Hepatocyte (in vitro differentiated cells): ENCODE results near the gene SLC19A2. TPM values are rescaled to one million over a fixed set of nuclear protein-coding genes. Genes with fewer than 3 reads are reported as not detected.

Experiments used
- DNase-seq: peaks from one replicate; pipeline ENCODE4 v3.0.0-alpha.2; 2016; ENCODE audit warnings: low spot score
- H2AFZ ChIP-seq: fragments of 200-600 bp; sonication (generic); 2 replicates; pipeline ENCODE4 v1.6.0; 2016; ENCODE audit warnings: antibody characterized with exemption, mild to moderate bottlenecking
- H3K27ac ChIP-seq: fragments of 200-600 bp; sonication (generic); 2 replicates; pipeline ENCODE4 v1.5.1; 2016; ENCODE audit warnings: mild to moderate bottlenecking
- H3K27me3 ChIP-seq: fragments of 200-600 bp; sonication (generic); 2 replicates; pipeline ENCODE4 v1.6.1; 2016
- H3K36me3 ChIP-seq: fragments of 200-600 bp; sonication (generic); replicated peaks from 2 replicates; pipeline ENCODE4 v1.5.1; 2016; ENCODE audit warnings: low read depth; ENCODE audit not compliant: insufficient read depth
- H3K4me1 ChIP-seq: fragments of 200-600 bp; sonication (generic); 2 replicates; pipeline ENCODE4 v1.5.1; 2016; ENCODE audit warnings: mild to moderate bottlenecking, moderate library complexity; ENCODE audit not compliant: insufficient read depth
- H3K4me2 ChIP-seq: fragments of 200-600 bp; sonication (generic); 2 replicates; pipeline ENCODE4 v1.6.0; 2016
- H3K4me3 ChIP-seq: fragments of 200-600 bp; sonication (generic); 2 replicates; pipeline ENCODE4 v1.5.1; 2016; ENCODE audit warnings: mild to moderate bottlenecking
- H3K79me2 ChIP-seq: fragments of 200-600 bp; sonication (generic); 2 replicates; pipeline ENCODE4 v1.6.0; 2017; ENCODE audit warnings: mild to moderate bottlenecking
- H3K9me2 ChIP-seq: fragments of 200-600 bp; sonication (generic); replicated peaks from 2 replicates; pipeline ENCODE4 v1.6.0; 2017; ENCODE audit warnings: mild to moderate bottlenecking; ENCODE audit not compliant: insufficient read depth
- H3K9me3 ChIP-seq: fragments of 200-600 bp; sonication (generic); 2 replicates; pipeline ENCODE4 v1.5.1; 2016; ENCODE audit warnings: low read depth, mild to moderate bottlenecking
- H4K20me1 ChIP-seq: fragments of 200-600 bp; sonication (generic); 2 replicates; pipeline ENCODE4 v1.6.0; 2016; ENCODE audit warnings: mild to moderate bottlenecking; ENCODE audit not compliant: insufficient read depth, poor library complexity, severe bottlenecking
- EZH2 ChIP-seq: fragments of 200-600 bp; sonication (generic); IDR thresholded peaks from 2 replicates; pipeline ENCODE4 v1.6.1; 2016; ENCODE audit warnings: antibody characterized with exemption, mild to moderate bottlenecking, borderline replicate concordance
- EZH2phosphoT487 ChIP-seq: fragments of 200-600 bp; sonication (generic); IDR thresholded peaks from one replicate; pipeline ENCODE4 v1.6.1; 2018; ENCODE audit warnings: antibody characterized with exemption, mild to moderate bottlenecking, low read depth, moderate library complexity; ENCODE audit not compliant: unreplicated experiment, severe bottlenecking
- WGBS: methylation state at CpG from one replicate; pipeline ENCODE4 v1.1.6; 2016; ENCODE audit warnings: low lambda C conversion rate; ENCODE audit errors: missing lambda C conversion rate; 5-methylcytosine and 5-hydroxymethylcytosine counted together
- polyA plus RNA-seq: library from polyadenylated mRNA; unstranded; fragments of >200 nt; fragmentation: Nextera tagmentation; extraction: Ambion mirVana; gene quantifications from 2 replicates; pipeline ENCODE4 v1.2.1, GENCODE V29; 2016
- total RNA-seq: library from RNA; depleted of rRNA; stranded (reverse); fragments of >200 nt; gene quantifications from 2 replicates; pipeline ENCODE4 v1.2.3, GENCODE V29; 2014
- TF ChIP-seq, protein P1 (sequence below): fragments of 200-600 bp; sonication (generic); IDR thresholded peaks from 2 replicates; pipeline ENCODE4 v1.5.1; 2016; ENCODE audit warnings: antibody characterized with exemption, mild to moderate bottlenecking; ENCODE audit not compliant: poor library complexity

Gene SLC19A2
- total and polyA plus RNA-seq, 2 experiments from 2014 or later, result 15.0 to 41.7 TPM

DNA sequence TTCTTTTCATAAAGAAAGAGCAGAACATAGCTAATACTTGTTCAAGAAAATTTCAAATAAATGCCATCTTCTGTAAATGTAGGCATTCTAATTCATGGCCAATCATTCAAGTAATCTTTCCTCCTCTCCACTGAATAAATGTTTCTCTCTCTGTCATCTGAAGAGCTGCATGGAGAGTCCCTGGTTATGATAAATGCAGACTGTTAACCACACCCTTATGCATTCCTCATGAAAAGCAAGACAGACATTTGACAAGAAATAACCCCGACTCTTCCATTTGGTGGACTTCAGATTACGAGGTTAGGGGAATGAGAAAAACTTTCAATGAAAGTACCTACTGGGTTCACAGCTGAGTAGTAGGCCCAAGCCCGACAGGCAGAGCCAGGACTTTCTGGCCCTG lies 44.7 kb upstream of the SLC19A2 start:
- WGBS, result 84% methylated on average over 3 of the region's 3 CpGs

DNA sequence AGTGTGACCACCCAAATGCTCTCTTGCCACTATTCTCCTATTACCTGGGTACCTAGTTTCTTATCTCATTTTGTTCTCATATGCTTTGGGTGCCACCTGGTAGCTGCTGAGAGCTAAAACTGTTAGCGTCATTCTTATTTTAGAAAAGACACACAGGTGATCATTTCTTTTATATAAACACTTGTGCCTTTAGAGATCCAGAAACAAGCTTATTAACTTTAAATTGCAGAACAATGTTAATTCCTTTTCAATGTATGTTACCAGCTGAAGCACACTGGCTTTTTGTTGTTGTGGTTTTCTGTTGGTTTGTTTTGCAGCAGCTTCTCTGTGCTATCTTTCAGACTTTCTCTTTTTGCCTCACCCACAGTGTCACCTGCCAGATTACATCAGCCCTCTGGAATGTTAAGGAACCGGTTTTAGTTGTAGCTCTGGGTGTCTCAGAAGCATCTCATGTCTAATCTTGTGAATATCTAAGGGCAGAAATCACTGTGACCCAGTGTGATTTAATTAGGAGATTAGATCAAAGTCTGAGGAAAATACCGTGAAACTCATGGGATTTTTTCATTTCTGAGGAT lies 43.4 kb upstream of the SLC19A2 start:
- H3K27me3 ChIP-seq, result no peaks in the 10 kb centered on the region
- H3K4me1 ChIP-seq, result peaks cover 40% of the 10 kb centered on the region
- H4K20me1 ChIP-seq, result no peaks in the 10 kb centered on the region
- TF ChIP-seq EZH2phosphoT487, result no peak
- no peak for TF ChIP-seq EZH2
- TF ChIP-seq, protein P1, sequence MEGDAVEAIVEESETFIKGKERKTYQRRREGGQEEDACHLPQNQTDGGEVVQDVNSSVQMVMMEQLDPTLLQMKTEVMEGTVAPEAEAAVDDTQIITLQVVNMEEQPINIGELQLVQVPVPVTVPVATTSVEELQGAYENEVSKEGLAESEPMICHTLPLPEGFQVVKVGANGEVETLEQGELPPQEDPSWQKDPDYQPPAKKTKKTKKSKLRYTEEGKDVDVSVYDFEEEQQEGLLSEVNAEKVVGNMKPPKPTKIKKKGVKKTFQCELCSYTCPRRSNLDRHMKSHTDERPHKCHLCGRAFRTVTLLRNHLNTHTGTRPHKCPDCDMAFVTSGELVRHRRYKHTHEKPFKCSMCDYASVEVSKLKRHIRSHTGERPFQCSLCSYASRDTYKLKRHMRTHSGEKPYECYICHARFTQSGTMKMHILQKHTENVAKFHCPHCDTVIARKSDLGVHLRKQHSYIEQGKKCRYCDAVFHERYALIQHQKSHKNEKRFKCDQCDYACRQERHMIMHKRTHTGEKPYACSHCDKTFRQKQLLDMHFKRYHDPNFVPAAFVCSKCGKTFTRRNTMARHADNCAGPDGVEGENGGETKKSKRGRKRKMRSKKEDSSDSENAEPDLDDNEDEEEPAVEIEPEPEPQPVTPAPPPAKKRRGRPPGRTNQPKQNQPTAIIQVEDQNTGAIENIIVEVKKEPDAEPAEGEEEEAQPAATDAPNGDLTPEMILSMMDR, result no peak
- 23% methylated on average over 3 of the region's 3 CpGs for WGBS
- no peak overlapping the region for H3K4me3 ChIP-seq
- DNase-seq, result peak; percentile 77
- H3K79me2 ChIP-seq, result no peaks in the 10 kb centered on the region
- H3K36me3 ChIP-seq, result no peaks in the 10 kb centered on the region
- no peak overlapping the region for H2AFZ ChIP-seq
- peak overlapping the region; percentile 89 for H3K27ac ChIP-seq
- no peaks in the 10 kb centered on the region for H3K9me2 ChIP-seq
- no peaks in the 10 kb centered on the region for H3K9me3 ChIP-seq
- peak overlapping the region; percentile 67 for H3K4me2 ChIP-seq

More for the DNA sequence above, 44.7 kb upstream of the SLC19A2 start:
- TF ChIP-seq, protein P1, result no peak
- TF ChIP-seq EZH2, result no peak
- no peak for TF ChIP-seq EZH2phosphoT487
- Histone ChIP-seq H3K4me2 (no peak overlapping the region), H3K4me3 (no peak overlapping the region), H3K9me2 (no peaks in the 10 kb centered on the region), H2AFZ (no peak overlapping the region), H3K27ac (no peak overlapping the region), H3K4me1 (peaks cover 40% of the 10 kb centered on the region), H3K79me2 (no peaks in the 10 kb centered on the region), H4K20me1 (no peaks in the 10 kb centered on the region), H3K36me3 (no peaks in the 10 kb centered on the region), H3K9me3 (no peaks in the 10 kb centered on the region), H3K27me3 (no peaks in the 10 kb centered on the region)
- DNase-seq, result no peak

DNA sequence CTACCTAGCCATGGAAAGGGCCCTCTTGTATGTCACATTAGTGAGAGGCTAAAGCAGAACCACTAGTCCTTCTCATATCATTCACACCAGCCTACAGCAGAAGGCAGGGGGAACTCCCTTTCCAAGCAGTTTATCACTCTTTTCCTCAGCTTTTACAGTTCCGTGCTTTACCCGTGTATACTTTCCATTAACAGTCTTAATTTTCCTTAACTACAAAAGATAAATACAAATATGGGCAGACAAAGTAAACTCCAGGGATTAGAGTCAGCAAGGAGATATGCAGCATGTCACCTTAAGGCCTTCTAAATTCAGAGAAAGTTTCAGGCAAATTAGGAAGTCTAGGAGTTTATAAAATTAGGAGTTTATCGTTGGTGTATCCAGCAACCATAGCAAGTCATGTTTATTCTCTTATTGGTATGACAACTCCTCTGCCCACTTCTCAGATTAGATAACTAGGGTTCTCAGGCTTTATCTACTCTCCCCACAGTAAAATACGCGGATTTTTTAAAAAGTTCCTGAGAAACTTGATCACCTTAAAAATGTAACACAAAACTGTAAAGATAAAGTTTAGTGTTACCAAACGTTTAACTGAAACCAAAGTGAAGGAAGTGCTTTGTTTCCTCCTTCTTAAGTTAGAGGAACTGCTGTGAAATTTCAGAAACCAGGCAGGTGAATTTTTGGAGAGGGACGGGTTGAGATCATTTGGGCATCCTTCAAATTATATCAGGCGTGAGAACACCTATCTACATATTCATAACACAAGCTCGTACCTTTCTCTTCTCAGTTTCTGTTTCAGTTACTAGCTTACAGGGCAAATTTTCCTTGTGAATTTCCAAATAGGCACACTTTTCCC lies 42.7 kb upstream of the SLC19A2 start:
- TF ChIP-seq EZH2 (no peak), EZH2phosphoT487 (no peak)
- TF ChIP-seq, protein P1, result no peak
- no peaks in the 10 kb centered on the region for H3K9me3 ChIP-seq
- H3K4me1 ChIP-seq, result peaks cover 40% of the 10 kb centered on the region
- H3K27me3 ChIP-seq, result no peaks in the 10 kb centered on the region
- H3K4me2 ChIP-seq, result peak overlapping the region; percentile 67
- WGBS, result 52% methylated on average over 9 of the region's 9 CpGs
- H2AFZ ChIP-seq, result no peak overlapping the region
- H4K20me1 ChIP-seq, result no peaks in the 10 kb centered on the region
- H3K27ac ChIP-seq, result peak overlapping the region; percentile 89
- H3K36me3 ChIP-seq, result no peaks in the 10 kb centered on the region
- no peaks in the 10 kb centered on the region for H3K79me2 ChIP-seq
- DNase-seq, result no peak
- H3K9me2 ChIP-seq, result no peaks in the 10 kb centered on the region
- H3K4me3 ChIP-seq, result no peak overlapping the region
